HCT116 (cell line): ENCODE data around the gene PDLIM5. TPM values are rescaled to one million over a fixed set of nuclear protein-coding genes. Genes with fewer than 3 reads are reported as not detected.

ENCODE experiments used
- ATAC-seq: fragments of 200-7000 bp; cut with Tn5 transposase; 2 replicates; pipeline ENCODE4 v1.9.1; 2020; ENCODE audit warnings: mild to moderate bottlenecking, moderate library complexity
- BruUV-seq: library from RNA; stranded (reverse); fragments of 400-500 nt; replicated peaks from 2 replicates; lab custom pipeline; 2021; lab: Mats Ljungman, UMichigan
- CTCF ChIA-PET: fragments of 300-600 bp; sonication (Branson Sonifier 250); formaldehyde crosslinking; loops from one replicate; lab custom pipeline; 2021; ENCODE audit warnings: antibody characterized with exemption; lab: Charles Lee
- POLR2A ChIA-PET: fragments of 300-600, 350-600 bp; sonication (Branson Sonifier 250); formaldehyde crosslinking; loops from one replicate; lab custom pipeline; 2021; ENCODE audit warnings: antibody characterized with exemption; lab: Charles Lee
- RAD21 ChIA-PET, 2 experiments: fragments of 300-600 bp; sonication (Branson Sonifier 250); formaldehyde crosslinking; loops; one replicate each; lab custom pipeline; 2023; ENCODE audit warnings: low total read pairs in 2 of 2; ENCODE audit not compliant: uncharacterized antibody in 2 of 2, unreplicated experiment in 2 of 2, low non-redundant PET in 1 of 2; lab: Charles Lee
- DNase-seq: peaks from one replicate; pipeline ENCODE4 v3.0.0-alpha.2; 2010; ENCODE audit warnings: low read depth, low spot score
- H2AFZ ChIP-seq: fragments of 200-600 bp; shearing (Covaris generic), sonication (generic); 2 replicates; pipeline ENCODE4 v1.6.1; 2017; ENCODE audit warnings: low read depth, mixed run types, mixed read lengths, antibody characterized with exemption, low read length; ENCODE audit not compliant: poor library complexity, severe bottlenecking
- H3K27ac ChIP-seq: 2 replicates; pipeline ENCODE4 v1.5.1; 2012; ENCODE audit warnings: low read depth, low read length
- H3K27me3 ChIP-seq: fragments of 200-600 bp; sonication (generic); 2 replicates; pipeline ENCODE4 v1.6.1; 2016; ENCODE audit warnings: mixed run types, low read length, mixed read lengths; ENCODE audit not compliant: insufficient read depth
- H3K36me3 ChIP-seq, 2 experiments: fragments of 200-500 bp in 1 of 2; fragments of 200-600 bp in 1 of 2; sonication (Bioruptor generic) in 1 of 2; sonication (generic) in 1 of 2; 2 replicates each; pipeline versions ENCODE4 v1.5.1 to v1.6.1; 2014 to 2016; ENCODE audit warnings: low read length in 2 of 2, inconsistent platforms in 1 of 2, mixed read lengths in 1 of 2, mixed run types in 1 of 2; ENCODE audit not compliant: insufficient read depth in 2 of 2, control insufficient read depth in 1 of 2
- H3K4me1 ChIP-seq, 2 experiments: fragments of 200-600 bp in 1 of 2; sonication (generic) in 1 of 2; 2 replicates each; pipeline versions ENCODE4 v1.5.1 to v1.6.1; 2012 to 2017; ENCODE audit warnings: low read length in 2 of 2, inconsistent platforms in 1 of 2, mild to moderate bottlenecking in 1 of 2, mixed read lengths in 1 of 2, mixed run types in 1 of 2, moderate library complexity in 1 of 2; ENCODE audit not compliant: insufficient read depth in 2 of 2, control insufficient read depth in 1 of 2
- H3K4me2 ChIP-seq: fragments of 200-600 bp; sonication (generic); 2 replicates; pipeline ENCODE4 v1.6.1; 2017; ENCODE audit warnings: mixed run types, low read length, mixed read lengths
- H3K4me3 ChIP-seq, 2 experiments: fragments of 200-600 bp in 1 of 2; sonication (generic) in 1 of 2; replicated peaks in 1 of 2; 2 replicates each; pipeline ENCODE4 v1.5.1; 2011 to 2016; ENCODE audit warnings: low read length in 2 of 2, control low read depth in 1 of 2, low read depth in 1 of 2, mild to moderate bottlenecking in 1 of 2, mixed read lengths in 1 of 2, mixed run types in 1 of 2
- H3K79me2 ChIP-seq: fragments of 200-600 bp; sonication (generic); 2 replicates; pipeline ENCODE4 v1.6.1; 2017; ENCODE audit warnings: mild to moderate bottlenecking, mixed run types, low read length, moderate library complexity, mixed read lengths; ENCODE audit not compliant: insufficient read depth
- H3K9ac ChIP-seq: fragments of 200-600 bp; sonication (generic); 2 replicates; pipeline ENCODE4 v1.6.1; 2016; ENCODE audit warnings: low read length, mixed read lengths
- H3K9me2 ChIP-seq: fragments of 200-600 bp; sonication (generic), shearing (Covaris generic); 2 replicates; pipeline ENCODE4 v1.6.1; 2017; ENCODE audit warnings: mixed run types, mild to moderate bottlenecking, moderate library complexity; ENCODE audit not compliant: insufficient read depth
- H3K9me3 ChIP-seq, 2 experiments: fragments of 200-500 bp in 1 of 2; fragments of 200-600 bp in 1 of 2; sonication (Bioruptor generic) in 1 of 2; sonication (generic) in 1 of 2; 2 replicates each; pipeline ENCODE4 v1.6.1; 2014 to 2017; ENCODE audit warnings: low read length in 2 of 2, mixed read lengths in 2 of 2, inconsistent platforms in 1 of 2, low read depth in 1 of 2, mild to moderate bottlenecking in 1 of 2, mixed run types in 1 of 2, moderate library complexity in 1 of 2; ENCODE audit not compliant: control insufficient read depth in 1 of 2, insufficient read depth in 1 of 2
- H4K20me1 ChIP-seq: fragments of 200-600 bp; sonication (generic), shearing (Covaris generic); 2 replicates; pipeline ENCODE4 v1.6.1; 2017; ENCODE audit warnings: mixed run types, mild to moderate bottlenecking, moderate library complexity; ENCODE audit not compliant: insufficient read depth
- EGR1 ChIP-seq: IDR thresholded peaks from 2 replicates; pipeline ENCODE4 v1.6.1; 2012; ENCODE audit warnings: low read depth
- ELF1 ChIP-seq: IDR thresholded peaks from 2 replicates; pipeline ENCODE4 v1.6.1; 2012; ENCODE audit warnings: low read depth, borderline replicate concordance
- EZH2phosphoT487 ChIP-seq: fragments of 200-600 bp; IDR thresholded peaks from 2 replicates; pipeline ENCODE4 v1.6.1; 2018; ENCODE audit warnings: antibody characterized with exemption, borderline replicate concordance
- FOSL1 ChIP-seq: IDR thresholded peaks from 2 replicates; pipeline ENCODE4 v1.6.1; 2012; ENCODE audit warnings: low read depth
- JUND ChIP-seq: IDR thresholded peaks from 2 replicates; pipeline ENCODE4 v1.6.1; 2012
- MAX ChIP-seq: IDR thresholded peaks from 2 replicates; pipeline ENCODE4 v1.6.1; 2012
- POLR2A ChIP-seq: IDR thresholded peaks from 2 replicates; pipeline ENCODE4 v1.7.0; 2011; ENCODE audit warnings: borderline replicate concordance; ENCODE audit not compliant: insufficient read depth, insufficient read length; ENCODE audit errors: extremely low read depth
- POLR2AphosphoS5 ChIP-seq: IDR thresholded peaks from 2 replicates; pipeline ENCODE4 v1.6.1; 2011; ENCODE audit warnings: mild to moderate bottlenecking, low read depth, low read length, moderate library complexity
- SIN3A ChIP-seq: IDR thresholded peaks from 2 replicates; pipeline ENCODE4 v1.6.1; 2012; ENCODE audit warnings: low read depth
- SP1 ChIP-seq: IDR thresholded peaks from 2 replicates; pipeline ENCODE4 v1.6.1; 2012; ENCODE audit warnings: low read depth
- YY1 ChIP-seq: IDR thresholded peaks from 2 replicates; pipeline ENCODE4 v1.6.1; 2011; ENCODE audit warnings: low read length, low read depth, moderate library complexity, mild to moderate bottlenecking; ENCODE audit not compliant: insufficient replicate concordance; ENCODE audit errors: extremely low read depth
- ZFX ChIP-seq: fragments of 450-650 bp; IDR thresholded peaks from 2 replicates; pipeline ENCODE4 v1.6.1; 2017
- ZNF274 ChIP-seq: fragments of 200-500 bp; sonication (Bioruptor generic); IDR thresholded peaks from 2 replicates; pipeline ENCODE4 v1.6.1; 2014; ENCODE audit warnings: mild to moderate bottlenecking, low read depth, low read length, inconsistent platforms
- intact Hi-C: fragments of 100-400 bp; cut with micrococcal nuclease; formaldehyde crosslinking; loops from 2 replicates; pipeline ENCODE4 v1.10.0; 2022
- total RNA-seq: library from RNA; stranded (reverse); gene quantifications from one replicate; pipeline ENCODE4 v1.2.1, GENCODE V29; 2021; ENCODE audit not compliant: unreplicated experiment
- TF ChIP-seq, protein P1 (sequence below), 3 experiments: fragments of 200-600 bp in 1 of 3; sonication (generic) in 1 of 3; IDR thresholded peaks in 2 of 3; conservative IDR thresholded peaks in 1 of 3; 2 replicates each; pipeline ENCODE4 v1.5.1; 2012 to 2017; ENCODE audit warnings: low read depth in 2 of 3, low read length in 2 of 3, antibody characterized with exemption in 1 of 3, borderline replicate concordance in 1 of 3, control low read depth in 1 of 3, mild to moderate bottlenecking in 1 of 3, mixed read lengths in 1 of 3, mixed run types in 1 of 3, moderate library complexity in 1 of 3; ENCODE audit not compliant: insufficient read depth in 1 of 3
- TF ChIP-seq, protein P2 (sequence below): IDR thresholded peaks from 2 replicates; pipeline ENCODE4 v1.6.1; 2012
- TF ChIP-seq, protein P3 (sequence below): IDR thresholded peaks from 2 replicates; pipeline ENCODE4 v1.6.1; 2011; ENCODE audit warnings: mild to moderate bottlenecking, low read length, moderate library complexity; ENCODE audit not compliant: insufficient replicate concordance; ENCODE audit errors: extremely low read depth

Gene PDLIM5
- total RNA-seq, 1 experiment from 2014 or later = 130 TPM

- POLR2A ChIA-PET = no interaction called here
- RAD21 ChIA-PET = no interaction called here
- DNase-seq = no peak
- Histone ChIP-seq H3K9me3 (no peaks in the 10 kb centered on the region), H3K79me2 (peaks cover 25% of the 10 kb centered on the region), H4K20me1 (no peaks in the 10 kb centered on the region), H3K27ac (no peak overlapping the region), H3K27me3 (no peaks in the 10 kb centered on the region), H3K9me2 (no peaks in the 10 kb centered on the region), H3K36me3 (no peaks in the 10 kb centered on the region), H3K4me2 (no peak overlapping the region), H3K4me1 (peaks cover 2 to 3% of the 10 kb centered on the region in 2 experiments; a peak in 3 of 4 replicates), H3K9ac (no peak overlapping the region), H2AFZ (no peak overlapping the region), H3K4me3 (no peak overlapping the region)
- ATAC-seq = no peak
- BruUV-seq = no TSS peak
- CTCF ChIA-PET = no interaction called here
- no peak for TF ChIP-seq JUND
- TF ChIP-seq POLR2AphosphoS5 = no peak
- TF ChIP-seq EGR1 = no peak
- no peak for TF ChIP-seq ZNF274
- TF ChIP-seq POLR2A = no peak
- TF ChIP-seq SIN3A = no peak
- TF ChIP-seq FOSL1 = no peak
- TF ChIP-seq ELF1 = no peak
- no peak for TF ChIP-seq SP1
- TF ChIP-seq, protein P1, sequence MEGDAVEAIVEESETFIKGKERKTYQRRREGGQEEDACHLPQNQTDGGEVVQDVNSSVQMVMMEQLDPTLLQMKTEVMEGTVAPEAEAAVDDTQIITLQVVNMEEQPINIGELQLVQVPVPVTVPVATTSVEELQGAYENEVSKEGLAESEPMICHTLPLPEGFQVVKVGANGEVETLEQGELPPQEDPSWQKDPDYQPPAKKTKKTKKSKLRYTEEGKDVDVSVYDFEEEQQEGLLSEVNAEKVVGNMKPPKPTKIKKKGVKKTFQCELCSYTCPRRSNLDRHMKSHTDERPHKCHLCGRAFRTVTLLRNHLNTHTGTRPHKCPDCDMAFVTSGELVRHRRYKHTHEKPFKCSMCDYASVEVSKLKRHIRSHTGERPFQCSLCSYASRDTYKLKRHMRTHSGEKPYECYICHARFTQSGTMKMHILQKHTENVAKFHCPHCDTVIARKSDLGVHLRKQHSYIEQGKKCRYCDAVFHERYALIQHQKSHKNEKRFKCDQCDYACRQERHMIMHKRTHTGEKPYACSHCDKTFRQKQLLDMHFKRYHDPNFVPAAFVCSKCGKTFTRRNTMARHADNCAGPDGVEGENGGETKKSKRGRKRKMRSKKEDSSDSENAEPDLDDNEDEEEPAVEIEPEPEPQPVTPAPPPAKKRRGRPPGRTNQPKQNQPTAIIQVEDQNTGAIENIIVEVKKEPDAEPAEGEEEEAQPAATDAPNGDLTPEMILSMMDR (IDR thresholded peaks at IDR 0.05 in 2 of 3, conservative IDR thresholded peaks at IDR 0.05 in 1 of 3; ENCODE audit: borderline replicate concordance in 1 of 3, insufficient read depth in 1 of 3, low read depth in 2 of 3, low read length in 2 of 3) = no peak
- no peak for TF ChIP-seq MAX
- TF ChIP-seq, protein P2, sequence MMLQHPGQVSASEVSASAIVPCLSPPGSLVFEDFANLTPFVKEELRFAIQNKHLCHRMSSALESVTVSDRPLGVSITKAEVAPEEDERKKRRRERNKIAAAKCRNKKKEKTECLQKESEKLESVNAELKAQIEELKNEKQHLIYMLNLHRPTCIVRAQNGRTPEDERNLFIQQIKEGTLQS = no peak
- TF ChIP-seq ZFX = no peak
- TF ChIP-seq, protein P3, sequence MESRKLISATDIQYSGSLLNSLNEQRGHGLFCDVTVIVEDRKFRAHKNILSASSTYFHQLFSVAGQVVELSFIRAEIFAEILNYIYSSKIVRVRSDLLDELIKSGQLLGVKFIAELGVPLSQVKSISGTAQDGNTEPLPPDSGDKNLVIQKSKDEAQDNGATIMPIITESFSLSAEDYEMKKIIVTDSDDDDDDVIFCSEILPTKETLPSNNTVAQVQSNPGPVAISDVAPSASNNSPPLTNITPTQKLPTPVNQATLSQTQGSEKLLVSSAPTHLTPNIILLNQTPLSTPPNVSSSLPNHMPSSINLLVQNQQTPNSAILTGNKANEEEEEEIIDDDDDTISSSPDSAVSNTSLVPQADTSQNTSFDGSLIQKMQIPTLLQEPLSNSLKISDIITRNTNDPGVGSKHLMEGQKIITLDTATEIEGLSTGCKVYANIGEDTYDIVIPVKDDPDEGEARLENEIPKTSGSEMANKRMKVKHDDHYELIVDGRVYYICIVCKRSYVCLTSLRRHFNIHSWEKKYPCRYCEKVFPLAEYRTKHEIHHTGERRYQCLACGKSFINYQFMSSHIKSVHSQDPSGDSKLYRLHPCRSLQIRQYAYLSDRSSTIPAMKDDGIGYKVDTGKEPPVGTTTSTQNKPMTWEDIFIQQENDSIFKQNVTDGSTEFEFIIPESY = no peak
- TF ChIP-seq EZH2phosphoT487 = no peak
- TF ChIP-seq YY1 = no peak
- intact Hi-C loops = no loop called here
These were observed 48.9 kb downstream of the PDLIM5 start for GRCh38 chr4:94500685-94501084.
